Fibroblast of skin of left quadriceps (primary cell): ENCODE measurements around the gene RFESD.
"Not testable (repeated sequence)": the region's sequence is repeated elsewhere in the genome, so short reads cannot be mapped to it uniquely, and the experiment has no call there.

Experiments
- DNase-seq, 2 experiments: peaks; one replicate each; pipeline ENCODE4 v3.0.0-alpha.2; 2013; ENCODE audit warnings: low read depth in 2 of 2

The RFESD gene

GRCh38 chr5:95664204-95664786 is 17.7 kb downstream of the RFESD start:
- no peak for DNase-seq

GRCh38 chr5:95667061-95667618 is 20.6 kb downstream of the RFESD start:
- DNase-seq = no peak

GRCh38 chr5:95667678-95668077 is 21.1 kb downstream of the RFESD start:
- DNase-seq = no peak

GRCh38 chr5:95668216-95668615 is 21.6 kb downstream of the RFESD start:
- no peak for DNase-seq

GRCh38 chr5:95668728-95669127 is 22.2 kb downstream of the RFESD start:
- no peak for DNase-seq

- DNase-seq = peak in 1 of 2 experiments; percentile 42
Observed at GRCh38 chr5:95669540-95669939, 23.0 kb downstream of the RFESD start.

GRCh38 chr5:95669985-95670384 is 23.4 kb downstream of the RFESD start:
- DNase-seq = no peak

- DNase-seq = no peak
Observed at GRCh38 chr5:95670568-95670967, 24.0 kb downstream of the RFESD start.

GRCh38 chr5:95671826-95672225 is 25.2 kb downstream of the RFESD start:
- no peak for DNase-seq

GRCh38 chr5:95672641-95673040 is 26.1 kb downstream of the RFESD start:
- DNase-seq = no peak

- no peak for DNase-seq
Observed at GRCh38 chr5:95673081-95673480, 26.5 kb downstream of the RFESD start.

- DNase-seq = no peak
Observed at GRCh38 chr5:95682891-95683290, 36.3 kb downstream of the RFESD start, which contains the start of gene SPATA9. Gene SPATA9, minus strand, starts transcription at chr5:95682991. Its CDS starts 137 bp downstream, at chr5:95682854.

GRCh38 chr5:95684361-95684760 is 37.8 kb downstream of the RFESD start:
- DNase-seq = no peak

GRCh38 chr5:95686651-95687050 is 40.1 kb downstream of the RFESD start:
- no peak for DNase-seq

GRCh38 chr5:95689680-95690079 is 43.1 kb downstream of the RFESD start:
- DNase-seq = no peak

GRCh38 chr5:95690333-95690732 is 43.8 kb downstream of the RFESD start:
- no peak for DNase-seq

- no peak for DNase-seq
Observed at GRCh38 chr5:95697781-95698681, 51.5 kb downstream of the RFESD start.

- no peak for DNase-seq
Observed at GRCh38 chr5:95699337-95699736, 52.8 kb downstream of the RFESD start.

GRCh38 chr5:95701074-95701473 is 54.5 kb downstream of the RFESD start:
- DNase-seq = no peak

- no peak for DNase-seq
Observed at GRCh38 chr5:95704150-95704549, 57.6 kb downstream of the RFESD start.

- not testable (repeated sequence) for DNase-seq
Observed at GRCh38 chr5:95706196-95706595, 59.6 kb downstream of the RFESD start.

GRCh38 chr5:95707055-95707454 is 60.5 kb downstream of the RFESD start:
- no peak for DNase-seq
